ENCODE data around the gene BICC1.

- no peak for TF ChIP-seq CTCF (IDR thresholded peaks at IDR 0.05; ENCODE audit: poor library complexity)
- TF ChIP-seq EZH2phosphoT487 (IDR thresholded peaks at IDR 0.05; ENCODE audit: low read depth, severe bottlenecking, unreplicated experiment) = no peak
- no peak for TF ChIP-seq EZH2 (IDR thresholded peaks at IDR 0.05; ENCODE audit: borderline replicate concordance)
Measured at GRCh38 chr10:58588673-58589265, 76.1 kb downstream of the BICC1 start.
